Measurements from ENCODE around the gene PRDM16. TPM values are rescaled to one million over a fixed set of nuclear protein-coding genes. Genes with fewer than 3 reads are reported as not detected.
"Not testable (repeated sequence)": the region's sequence is repeated elsewhere in the genome, so short reads cannot be mapped to it uniquely, and the experiment has no call there.

Gene PRDM16
- total RNA-seq, 1 donor from 2014 or later: 12.9 TPM

GRCh38 chr1:3274972-3275371 is 206.0 kb downstream of the PRDM16 start:
- intact Hi-C loops (cut with DNase I): no loop called here
- no peak for DNase-seq (ENCODE audit: low spot score)

- DNase-seq (ENCODE audit: low spot score): no peak
- intact Hi-C loops (cut with DNase I): no loop called here
Observed at GRCh38 chr1:3275471-3276340, 206.7 kb downstream of the PRDM16 start.

- DNase-seq (ENCODE audit: low spot score): no peak
Observed at GRCh38 chr1:3276341-3276800, 207.4 kb downstream of the PRDM16 start.

GRCh38 chr1:3277011-3277471 is 208.0 kb downstream of the PRDM16 start:
- DNase-seq (ENCODE audit: low spot score): no peak
- intact Hi-C loops (cut with DNase I): no loop called here

More at GRCh38 chr1:3276341-3276800, 207.4 kb downstream of the PRDM16 start:
- intact Hi-C loops (cut with DNase I): no loop called here

GRCh38 chr1:3277623-3278022 is 208.6 kb downstream of the PRDM16 start:
- no peak for DNase-seq (ENCODE audit: low spot score)
- intact Hi-C loops (cut with DNase I): no loop called here

- DNase-seq (ENCODE audit: low spot score): no peak
- intact Hi-C loops (cut with DNase I): no loop called here
Observed at GRCh38 chr1:3278416-3279181, 209.6 kb downstream of the PRDM16 start.

- DNase-seq (ENCODE audit: low spot score): no peak
- intact Hi-C loops (cut with DNase I): no loop called here
Observed at GRCh38 chr1:3279182-3279470, 210.1 kb downstream of the PRDM16 start.

GRCh38 chr1:3281735-3282134 is 212.7 kb downstream of the PRDM16 start:
- no peak for DNase-seq (ENCODE audit: low spot score)
- intact Hi-C loops (cut with DNase I): loop anchor here (5.0 kb wide), 1 partner anchor 141 kb away; no protein-coding TSS in a partner anchor

- intact Hi-C loops (cut with DNase I): loop anchor here (5.0 kb wide), 1 partner anchor 140 kb away; no protein-coding TSS in a partner anchor
- DNase-seq (ENCODE audit: low spot score): no peak
Observed at GRCh38 chr1:3282186-3282585, 213.2 kb downstream of the PRDM16 start.

GRCh38 chr1:3282656-3283430 is 213.8 kb downstream of the PRDM16 start:
- intact Hi-C loops (cut with DNase I): loop anchor here (5.0 kb wide), 1 partner anchor 139 kb away; no protein-coding TSS in a partner anchor
- DNase-seq (ENCODE audit: low spot score): no peak

- intact Hi-C loops (cut with DNase I): loop anchor here (2.0 to 5.0 kb wide), 3 partner anchors 138 to 271 kb away; no protein-coding TSS in a partner anchor
- no peak for DNase-seq (ENCODE audit: low spot score)
Observed at GRCh38 chr1:3283849-3284248, 214.8 kb downstream of the PRDM16 start.

GRCh38 chr1:3284691-3285090 is 215.7 kb downstream of the PRDM16 start:
- DNase-seq (ENCODE audit: low spot score): no peak
- intact Hi-C loops (cut with DNase I): loop anchor here (2.0 to 5.0 kb wide), 3 partner anchors 138 to 272 kb away; no protein-coding TSS in a partner anchor

- no peak for DNase-seq (ENCODE audit: low spot score)
- intact Hi-C loops (cut with DNase I): loop anchor here (2.0 kb wide), 2 partner anchors 218 to 272 kb away; no protein-coding TSS in a partner anchor
Observed at GRCh38 chr1:3285106-3285740, 216.2 kb downstream of the PRDM16 start.

GRCh38 chr1:3287095-3287494 is 218.1 kb downstream of the PRDM16 start:
- DNase-seq (ENCODE audit: low spot score); intact Hi-C loops (cut with DNase I): not testable (repeated sequence)

GRCh38 chr1:3287656-3288160 is 218.7 kb downstream of the PRDM16 start:
- intact Hi-C loops (cut with DNase I): no loop called here
- DNase-seq (ENCODE audit: low spot score): no peak

GRCh38 chr1:3289502-3289901 is 220.5 kb downstream of the PRDM16 start:
- intact Hi-C loops (cut with DNase I): no loop called here
- no peak for DNase-seq (ENCODE audit: low spot score)

- intact Hi-C loops (cut with DNase I): no loop called here
- no peak for DNase-seq (ENCODE audit: low spot score)
Observed at GRCh38 chr1:3290438-3290837, 221.4 kb downstream of the PRDM16 start.

- intact Hi-C loops (cut with DNase I): no loop called here
- DNase-seq (ENCODE audit: low spot score): no peak
Observed at GRCh38 chr1:3290915-3291314, 221.9 kb downstream of the PRDM16 start.

Data from cardiac septum (tissue), 1 donor.